GM23338 (cell line): ENCODE data around the gene PIK3C2G. TPM values are rescaled to one million over a fixed set of nuclear protein-coding genes. Genes with fewer than 3 reads are reported as not detected.

ENCODE experiments used
- ATAC-seq: fragments of 200-7000 bp; cut with Tn5 transposase; 3 replicates; pipeline ENCODE4 v1.9.1; 2020
- DNase-seq: peaks from one replicate; pipeline ENCODE4 v3.0.0-alpha.2; 2015; ENCODE audit warnings: low spot score
- H2AFZ ChIP-seq: fragments of 200-600 bp; sonication (generic); 2 replicates; pipeline ENCODE4 v1.8.0; 2016; ENCODE audit warnings: antibody characterized with exemption, mild to moderate bottlenecking, moderate library complexity
- H3F3A ChIP-seq: fragments of 200-600 bp; sonication (generic); replicated peaks from 2 replicates; pipeline ENCODE4 v1.8.0; 2017; ENCODE audit warnings: antibody characterized with exemption, mixed run types, low read depth
- H3K27ac ChIP-seq: fragments of 200-600 bp; sonication (generic); 2 replicates; pipeline ENCODE4 v1.6.1; 2016; ENCODE audit warnings: low read depth
- H3K27me3 ChIP-seq: fragments of 200-600 bp; sonication (generic); 2 replicates; pipeline ENCODE4 v1.8.0; 2016; ENCODE audit warnings: mild to moderate bottlenecking, mixed run types, moderate library complexity; ENCODE audit not compliant: insufficient read depth
- H3K36me3 ChIP-seq: fragments of 200-600 bp; sonication (generic); 2 replicates; pipeline ENCODE4 v1.8.0; 2016; ENCODE audit warnings: mild to moderate bottlenecking; ENCODE audit not compliant: insufficient read depth
- H3K4me1 ChIP-seq: fragments of 200-600 bp; sonication (generic); 2 replicates; pipeline ENCODE4 v1.8.0; 2016; ENCODE audit warnings: mild to moderate bottlenecking, moderate library complexity; ENCODE audit not compliant: insufficient read depth
- H3K4me2 ChIP-seq: fragments of 200-600 bp; sonication (generic); 2 replicates; pipeline ENCODE4 v1.7.1; 2017; ENCODE audit warnings: mixed run types
- H3K4me3 ChIP-seq: fragments of 200-600 bp; sonication (generic); 2 replicates; pipeline ENCODE4 v1.6.1; 2016; ENCODE audit warnings: mixed run types
- H3K79me2 ChIP-seq: fragments of 200-600 bp; sonication (generic); replicated peaks from 2 replicates; pipeline ENCODE4 v1.8.0; 2017; ENCODE audit warnings: mild to moderate bottlenecking; ENCODE audit not compliant: insufficient read depth
- H3K9me2 ChIP-seq: fragments of 200-600 bp; sonication (generic); 2 replicates; pipeline ENCODE4 v1.8.0; 2017; ENCODE audit not compliant: insufficient read depth
- H4K20me1 ChIP-seq: fragments of 200-600 bp; sonication (generic); replicated peaks from 2 replicates; pipeline ENCODE4 v1.8.0; 2017; ENCODE audit warnings: mild to moderate bottlenecking; ENCODE audit not compliant: insufficient read depth
- H3K27ac Mint-ChIP-seq: 2 replicates; pipeline ENCODE4 v1.8.0; 2020; ENCODE audit warnings: inconsistent platforms, mild to moderate bottlenecking, moderate library complexity, mixed read lengths
- H3K27me3 Mint-ChIP-seq: 3 replicates; pipeline ENCODE4 v1.8.0; 2022; ENCODE audit warnings: low read depth, mild to moderate bottlenecking, moderate library complexity, mixed read lengths, inconsistent platforms; ENCODE audit not compliant: insufficient read depth, poor library complexity
- H3K36me3 Mint-ChIP-seq: 3 replicates; pipeline ENCODE4 v1.8.0; 2021; ENCODE audit warnings: low read depth, mild to moderate bottlenecking, inconsistent platforms, moderate library complexity, mixed read lengths
- H3K4me1 Mint-ChIP-seq: 3 replicates; pipeline ENCODE4 v1.8.0; 2020; ENCODE audit warnings: mild to moderate bottlenecking, inconsistent platforms, mixed read lengths
- H3K4me3 Mint-ChIP-seq: 3 replicates; pipeline ENCODE4 v1.8.0; 2021; ENCODE audit warnings: moderate library complexity, mild to moderate bottlenecking, inconsistent platforms, mixed read lengths
- H3K9me3 Mint-ChIP-seq: 3 replicates; pipeline ENCODE4 v1.8.0; 2020; ENCODE audit warnings: moderate library complexity, mild to moderate bottlenecking, inconsistent platforms, mixed read lengths
- CREB1 ChIP-seq: fragments of 250-450 bp; sonication (Bioruptor Pico); IDR thresholded peaks from 2 replicates; pipeline ENCODE4 v1.5.0; 2020; ENCODE audit warnings: low read depth, mild to moderate bottlenecking, moderate library complexity
- CTCF ChIP-seq, 2 experiments: fragments of 200-600 bp in 1 of 2; sonication (generic) in 1 of 2; conservative IDR thresholded peaks; 2 replicates each; pipeline versions ENCODE4 v1.5.1 to v1.6.1; 2016 to 2017; ENCODE audit warnings: antibody characterized with exemption in 2 of 2, low read depth in 2 of 2, mild to moderate bottlenecking in 2 of 2, moderate library complexity in 1 of 2
- ETS1 ChIP-seq: IDR thresholded peaks from 2 replicates; pipeline ENCODE4 v1.6.1; 2016; ENCODE audit warnings: antibody characterized with exemption
- EZH2 ChIP-seq: fragments of 200-600 bp; sonication (generic); IDR thresholded peaks from one replicate; pipeline ENCODE4 v1.8.0; 2017; ENCODE audit warnings: antibody characterized with exemption, mild to moderate bottlenecking, low read depth; ENCODE audit not compliant: unreplicated experiment
- EZH2phosphoT487 ChIP-seq: fragments of 200-600 bp; sonication (generic); IDR thresholded peaks from one replicate; pipeline ENCODE4 v1.8.1; 2018; ENCODE audit warnings: antibody characterized with exemption; ENCODE audit not compliant: unreplicated experiment
- JUNB ChIP-seq: IDR thresholded peaks from one replicate; pipeline ENCODE4 v1.6.1; 2016; ENCODE audit warnings: antibody characterized with exemption; ENCODE audit not compliant: unreplicated experiment
- NANOG ChIP-seq: IDR thresholded peaks from 2 replicates; pipeline ENCODE4 v1.6.1; 2016; ENCODE audit warnings: antibody characterized with exemption, borderline replicate concordance
- POLR2AphosphoS5 ChIP-seq: IDR thresholded peaks from 2 replicates; pipeline ENCODE4 v1.6.1; 2016; ENCODE audit warnings: antibody characterized with exemption, low read depth
- REST ChIP-seq: IDR thresholded peaks from one replicate; pipeline ENCODE4 v1.6.1; 2018; ENCODE audit warnings: antibody characterized with exemption; ENCODE audit not compliant: unreplicated experiment
- STAT1 ChIP-seq: IDR thresholded peaks from one replicate; pipeline ENCODE4 v1.6.1; 2016; ENCODE audit warnings: antibody characterized with exemption; ENCODE audit not compliant: unreplicated experiment
- ZNF114 ChIP-seq: fragments of 250-450 bp; sonication (Bioruptor Pico); IDR thresholded peaks from 2 replicates; pipeline ENCODE4 v1.5.0; 2020; ENCODE audit warnings: mild to moderate bottlenecking, moderate library complexity
- ZNF331 ChIP-seq: fragments of 250-450 bp; sonication (Bioruptor Pico); IDR thresholded peaks from 2 replicates; pipeline ENCODE4 v1.5.0; 2020; ENCODE audit warnings: low read depth, mild to moderate bottlenecking, moderate library complexity
- ZNF462 ChIP-seq: fragments of 250-450 bp; sonication (Bioruptor Pico); IDR thresholded peaks from 2 replicates; pipeline ENCODE4 v1.5.0; 2020; ENCODE audit warnings: mild to moderate bottlenecking, moderate library complexity
- polyA plus RNA-seq: library from polyadenylated mRNA; unstranded; fragments of >200 nt; fragmentation: Nextera tagmentation; extraction: Ambion mirVana; gene quantifications from 2 replicates; pipeline ENCODE4 v1.2.1, GENCODE V29; 2016
- total RNA-seq: library from RNA; depleted of rRNA; stranded (reverse); fragments of >200 nt; shearing (Covaris generic); gene quantifications from 2 replicates; pipeline ENCODE4 v1.2.3, GENCODE V29; 2014

PIK3C2G gene
- total and polyA plus RNA-seq, 2 experiments from 2014 or later, result not detected

- peaks cover 4% of the 10 kb centered on the region for H3K36me3 Mint-ChIP-seq
- peaks cover 7% of the 10 kb centered on the region for H3K9me3 Mint-ChIP-seq
- no peak for ATAC-seq
- no peak overlapping the region for H3K27ac ChIP-seq
- no peak overlapping the region for H3K4me3 Mint-ChIP-seq
- no peaks in the 10 kb centered on the region for H3F3A ChIP-seq
- H3K4me2 ChIP-seq, result no peak overlapping the region
- H3K9me2 ChIP-seq, result peaks cover 8% of the 10 kb centered on the region
- H2AFZ ChIP-seq, result no peak overlapping the region
- no peaks in the 10 kb centered on the region for H3K79me2 ChIP-seq
- DNase-seq, result no peak
- no peaks in the 10 kb centered on the region for H4K20me1 ChIP-seq
- H3K27me3 Mint-ChIP-seq, result peaks cover 4% of the 10 kb centered on the region
- H3K36me3 ChIP-seq, result no peaks in the 10 kb centered on the region
- H3K4me1 ChIP-seq, result no peaks in the 10 kb centered on the region
- H3K27ac Mint-ChIP-seq, result no peak overlapping the region
- TF ChIP-seq ZNF462 (CRISPR knock-in tag) (no peak), EZH2phosphoT487 (no peak), REST (no peak), NANOG (no peak), POLR2AphosphoS5 (no peak), ZNF114 (CRISPR knock-in tag) (no peak), ZNF331 (CRISPR knock-in tag) (no peak), STAT1 (no peak), EZH2 (no peak), JUNB (no peak), ETS1 (no peak), CTCF (conservative IDR thresholded peaks at IDR 0.05; ENCODE audit: low read depth in 2 of 2) (no peak), CREB1 (CRISPR knock-in tag) (no peak)
- H3K27me3 ChIP-seq, result no peaks in the 10 kb centered on the region
- no peaks in the 10 kb centered on the region for H3K4me1 Mint-ChIP-seq
- no peak overlapping the region for H3K4me3 ChIP-seq
Measured at GRCh38 chr12:18631339-18631738, 370.0 kb downstream of the PIK3C2G start.
